Panc1 (cell line): ENCODE data around the gene NPR2. TPM values are rescaled to one million over a fixed set of nuclear protein-coding genes. Genes with fewer than 3 reads are reported as not detected.

ENCODE experiments used
- ATAC-seq: fragments of 200-7000 bp; cut with Tn5 transposase; 2 replicates; pipeline ENCODE4 v1.9.1; 2020; ENCODE audit warnings: mild to moderate bottlenecking, moderate library complexity
- BruUV-seq: library from RNA; stranded (reverse); fragments of 400-500 nt; replicated peaks from 2 replicates; lab custom pipeline; 2021; lab: Mats Ljungman, UMichigan
- CTCF ChIA-PET: fragments of 300-600 bp; sonication (Branson Sonifier 250); formaldehyde crosslinking; loops from one replicate; lab custom pipeline; 2022; ENCODE audit warnings: antibody characterized with exemption; lab: Charles Lee
- POLR2A ChIA-PET: fragments of 300-600 bp; sonication (Branson Sonifier 250); formaldehyde crosslinking; loops from one replicate; lab custom pipeline; 2022; ENCODE audit warnings: antibody characterized with exemption; lab: Charles Lee
- DNase-seq: peaks from one replicate; pipeline ENCODE4 v3.0.0-alpha.2; 2010; ENCODE audit warnings: low read depth, low spot score
- H3K27ac ChIP-seq: 2 replicates; pipeline ENCODE4 v1.5.1; 2011; ENCODE audit warnings: mild to moderate bottlenecking, low read length, inconsistent platforms
- H3K27me3 ChIP-seq: fragments of 200-500 bp; sonication (Bioruptor generic); 2 replicates; pipeline ENCODE4 v1.6.0; 2014; ENCODE audit warnings: low read length, inconsistent platforms; ENCODE audit not compliant: control insufficient read depth, insufficient read depth
- H3K36me3 ChIP-seq: fragments of 200-500 bp; sonication (Bioruptor generic); 2 replicates; pipeline ENCODE4 v1.5.1; 2014; ENCODE audit warnings: inconsistent platforms, mild to moderate bottlenecking, low read length, moderate library complexity; ENCODE audit not compliant: control insufficient read depth, insufficient read depth
- H3K4me1 ChIP-seq: 2 replicates; pipeline ENCODE4 v1.5.1; 2011; ENCODE audit warnings: inconsistent platforms, mild to moderate bottlenecking, low read length, moderate library complexity; ENCODE audit not compliant: control insufficient read depth, insufficient read depth
- H3K4me3 ChIP-seq, 2 experiments: 2 replicates each; pipeline ENCODE4 v1.5.1; 2011 to 2012; ENCODE audit warnings: low read depth in 2 of 2, low read length in 2 of 2, mild to moderate bottlenecking in 2 of 2, inconsistent platforms in 1 of 2, moderate library complexity in 1 of 2
- H3K9me3 ChIP-seq: fragments of 200-500 bp; sonication (Bioruptor generic); 2 replicates; pipeline ENCODE4 v1.5.1; 2014; ENCODE audit warnings: low read depth, mild to moderate bottlenecking, inconsistent platforms, low read length, moderate library complexity; ENCODE audit not compliant: control insufficient read depth, insufficient read depth
- CTCF ChIP-seq: fragments of 450-650 bp; IDR thresholded peaks from 2 replicates; pipeline ENCODE4 v1.5.1; 2017; ENCODE audit warnings: mild to moderate bottlenecking
- POLR2AphosphoS5 ChIP-seq: IDR thresholded peaks from 2 replicates; pipeline ENCODE4 v1.6.1; 2012; ENCODE audit warnings: mild to moderate bottlenecking, low read depth, low read length, moderate library complexity
- REST ChIP-seq, 2 experiments: IDR thresholded peaks; 2 replicates each; pipeline ENCODE4 v1.6.1; 2011 to 2012; ENCODE audit warnings: low read depth in 2 of 2, control low read depth in 1 of 2, low read length in 1 of 2, mild to moderate bottlenecking in 1 of 2, moderate library complexity in 1 of 2; ENCODE audit not compliant: insufficient read depth in 1 of 2
- TCF7L2 ChIP-seq: IDR thresholded peaks from 2 replicates; pipeline ENCODE4 v1.6.1; 2011; ENCODE audit warnings: mild to moderate bottlenecking, low read depth, low read length, inconsistent platforms
- in situ Hi-C: cut with HindIII; loops from 2 replicates; pipeline ENCODE4 v1.10.0; 2016; ENCODE audit warnings: low sequenced_read_pairs, low pct_unique_long_range_greater_than_20kb
- intact Hi-C: fragments of 100-400 bp; cut with micrococcal nuclease; formaldehyde crosslinking; loops from one replicate; pipeline ENCODE4 v1.10.0; 2022; ENCODE audit not compliant: unreplicated experiment
- total RNA-seq: library from RNA; stranded (reverse); gene quantifications from one replicate; pipeline ENCODE4 v1.2.1, GENCODE V29; 2021; ENCODE audit not compliant: unreplicated experiment

The NPR2 gene
- total RNA-seq, 1 experiment from 2014 or later = 12.2 TPM

DNA sequence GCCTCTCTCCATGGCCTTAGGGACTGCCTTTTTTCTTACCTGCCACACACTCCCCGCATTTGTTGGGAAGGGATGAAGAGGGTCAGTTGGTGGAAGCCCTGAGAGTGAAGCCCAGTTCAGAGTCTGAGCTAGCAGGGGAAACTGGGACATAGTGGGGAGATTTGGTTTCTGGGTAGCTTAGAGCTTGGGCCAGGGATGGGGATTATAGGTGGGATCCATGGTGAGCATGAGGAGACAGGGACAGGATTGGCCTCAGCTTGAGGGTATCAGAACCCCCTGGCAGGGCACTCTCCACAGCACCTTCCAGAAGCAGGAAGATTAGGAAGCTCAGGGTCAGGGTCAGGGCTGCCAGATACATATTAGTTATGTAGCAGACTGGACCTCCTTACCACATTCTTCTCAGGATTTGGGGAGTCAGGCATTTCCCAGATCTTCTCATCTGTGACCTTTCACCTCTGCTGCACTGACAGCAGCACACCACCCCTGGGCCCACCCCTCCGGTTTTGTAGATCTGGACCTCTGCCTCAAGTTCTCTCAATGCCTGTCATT, 61.0 kb downstream of the NPR2 start:
- intact Hi-C loops = no loop called here
- POLR2A ChIA-PET = no interaction called here

More for the DNA sequence above, 61.0 kb downstream of the NPR2 start:
- no peak overlapping the region for H3K27ac ChIP-seq
- TF ChIP-seq POLR2AphosphoS5 (no peak), REST (IDR thresholded peaks at IDR 0.05; ENCODE audit: insufficient read depth in 1 of 2, low read depth in 2 of 2, low read length in 1 of 2) (no peak), TCF7L2 (no peak), CTCF (no peak)
- DNase-seq = no peak
- in situ Hi-C loops = no loop called here
- BruUV-seq = no TSS peak
- CTCF ChIA-PET = no interaction called here
- no peak for ATAC-seq
- H3K36me3 ChIP-seq = no peaks in the 10 kb centered on the region
- no peak overlapping the region for H3K4me3 ChIP-seq
- no peaks in the 10 kb centered on the region for H3K4me1 ChIP-seq
- peaks cover 9% of the 10 kb centered on the region; the same call in 1 of the 2 replicates for H3K27me3 ChIP-seq
- H3K9me3 ChIP-seq = no peaks in the 10 kb centered on the region
